Calu3 (cell line): Measurements from ENCODE around the gene DDTL. TPM values are rescaled to one million over a fixed set of nuclear protein-coding genes. Genes with fewer than 3 reads are reported as not detected.

Experiments
- BruUV-seq: library from RNA; stranded (reverse); fragments of 400-500 nt; replicated peaks from 2 replicates; lab custom pipeline; 2021; lab: Mats Ljungman, UMichigan
- CTCF ChIA-PET: fragments of 300-600 bp; sonication (Branson Sonifier 250); formaldehyde crosslinking; loops from one replicate; lab custom pipeline; 2022; ENCODE audit warnings: antibody characterized with exemption; lab: Charles Lee
- DNase-seq: peaks from one replicate; pipeline ENCODE4 v3.0.0; 2022
- H3K27ac Mint-ChIP-seq: one replicate; pipeline ENCODE4 v1.8.0; 2022; ENCODE audit warnings: mixed read lengths; ENCODE audit not compliant: unreplicated experiment
- H3K27me3 Mint-ChIP-seq: one replicate; pipeline ENCODE4 v1.8.0; 2022; ENCODE audit warnings: mixed read lengths; ENCODE audit not compliant: unreplicated experiment
- H3K36me3 Mint-ChIP-seq: one replicate; pipeline ENCODE4 v1.8.0; 2022; ENCODE audit warnings: mild to moderate bottlenecking, moderate library complexity, mixed read lengths; ENCODE audit not compliant: insufficient read depth, unreplicated experiment
- H3K4me1 Mint-ChIP-seq: one replicate; pipeline ENCODE4 v1.8.0; 2022; ENCODE audit warnings: mild to moderate bottlenecking, low read depth, mixed read lengths; ENCODE audit not compliant: unreplicated experiment
- H3K4me3 Mint-ChIP-seq: one replicate; pipeline ENCODE4 v1.8.0; 2022; ENCODE audit warnings: mild to moderate bottlenecking, low read depth, moderate library complexity, mixed read lengths; ENCODE audit not compliant: unreplicated experiment
- H3K9me3 Mint-ChIP-seq: one replicate; pipeline ENCODE4 v1.8.0; 2022; ENCODE audit warnings: low read depth, mixed read lengths; ENCODE audit not compliant: unreplicated experiment
- CTCF ChIP-seq: fragments of 200-600 bp; IDR thresholded peaks from one replicate; pipeline ENCODE4 v1.8.0; 2022; ENCODE audit warnings: antibody characterized with exemption; ENCODE audit not compliant: unreplicated experiment
- intact Hi-C: fragments of 100-400 bp; cut with micrococcal nuclease; formaldehyde crosslinking; loops from one replicate; pipeline ENCODE4 v1.10.0; 2022; ENCODE audit not compliant: unreplicated experiment
- total RNA-seq: library from RNA; stranded (reverse); gene quantifications from 2 replicates; pipeline ENCODE4 v1.2.3, GENCODE V29; 2022

The DDTL gene
- total RNA-seq, 1 experiment from 2014 or later, result 3.4 TPM

GRCh38 chr22:24006914-24007214 is 40.2 kb downstream of the DDTL start:
- no TSS peak for BruUV-seq
- Mint-ChIP-seq H3K4me1 (no peaks in the 10 kb centered on the region), H3K4me3 (no peak overlapping the region), H3K36me3 (peaks cover 12% of the 10 kb centered on the region), H3K9me3 (no peaks in the 10 kb centered on the region), H3K27ac (no peak overlapping the region), H3K27me3 (no peaks in the 10 kb centered on the region)
- TF ChIP-seq CTCF, result no peak
- CTCF ChIA-PET, result no interaction called here
- DNase-seq, result no peak
- intact Hi-C loops, result no loop called here

- Mint-ChIP-seq H3K27ac (no peak overlapping the region), H3K9me3 (no peaks in the 10 kb centered on the region), H3K4me1 (no peaks in the 10 kb centered on the region), H3K27me3 (no peaks in the 10 kb centered on the region), H3K36me3 (peaks cover 13% of the 10 kb centered on the region), H3K4me3 (no peak overlapping the region)
- BruUV-seq, result no TSS peak
- intact Hi-C loops, result no loop called here
- CTCF ChIA-PET, result no interaction called here
- no peak for TF ChIP-seq CTCF
- DNase-seq, result no peak
Observed at GRCh38 chr22:24007253-24008021, 40.7 kb downstream of the DDTL start.

GRCh38 chr22:24008022-24008283 is 41.3 kb downstream of the DDTL start:
- H3K36me3 Mint-ChIP-seq, result peaks cover 13% of the 10 kb centered on the region
- no peak overlapping the region for H3K4me3 Mint-ChIP-seq
- no TSS peak for BruUV-seq
- DNase-seq, result no peak
- no peaks in the 10 kb centered on the region for H3K27me3 Mint-ChIP-seq
- H3K27ac Mint-ChIP-seq, result no peak overlapping the region
- intact Hi-C loops, result no loop called here
- TF ChIP-seq CTCF, result no peak
- CTCF ChIA-PET, result no interaction called here
- no peaks in the 10 kb centered on the region for H3K4me1 Mint-ChIP-seq
- no peaks in the 10 kb centered on the region for H3K9me3 Mint-ChIP-seq

GRCh38 chr22:24008381-24009226 is 41.9 kb downstream of the DDTL start:
- peaks cover 5% of the 10 kb centered on the region for H3K4me1 Mint-ChIP-seq
- no peaks in the 10 kb centered on the region for H3K9me3 Mint-ChIP-seq
- no peak overlapping the region for H3K4me3 Mint-ChIP-seq
- BruUV-seq, result no TSS peak
- H3K27me3 Mint-ChIP-seq, result no peaks in the 10 kb centered on the region
- intact Hi-C loops, result no loop called here
- TF ChIP-seq CTCF, result no peak
- H3K36me3 Mint-ChIP-seq, result peaks cover 13% of the 10 kb centered on the region
- CTCF ChIA-PET, result no interaction called here
- no peak for DNase-seq
- no peak overlapping the region for H3K27ac Mint-ChIP-seq
